ENCODE measurements around the gene PRRT1.

PRRT1 gene

GRCh38 chr6:32173051-32173727 is 21.4 kb upstream of the PRRT1 start:
- no peak for DNase-seq

- no peak for DNase-seq
Observed at GRCh38 chr6:32171234-32171633, 19.5 kb upstream of the PRRT1 start.

- no peak for DNase-seq
Observed at GRCh38 chr6:32170294-32170693, 18.6 kb upstream of the PRRT1 start.

GRCh38 chr6:32168807-32169591 is 17.3 kb upstream of the PRRT1 start:
- DNase-seq, result no peak

- DNase-seq, result no peak
Observed at GRCh38 chr6:32168350-32168749, 16.6 kb upstream of the PRRT1 start.

- no peak for DNase-seq
Observed at GRCh38 chr6:32167761-32168262, 16.1 kb upstream of the PRRT1 start.

- no peak for DNase-seq
Observed at GRCh38 chr6:32167154-32167760, 15.5 kb upstream of the PRRT1 start.

GRCh38 chr6:32166411-32167061 is 14.8 kb upstream of the PRRT1 start:
- no peak for DNase-seq

GRCh38 chr6:32164295-32164694 is 12.6 kb upstream of the PRRT1 start, which contains the start of gene EGFL8:
EGFL8 (plus strand) TSS chr6:32164595; CDS start chr6:32166166, 1,571 bp downstream.
- no peak for DNase-seq

GRCh38 chr6:32163559-32164258 is 12.0 kb upstream of the PRRT1 start:
- DNase-seq, result no peak

GRCh38 chr6:32158052-32158451 is 6.3 kb upstream of the PRRT1 start:
- DNase-seq, result no peak

GRCh38 chr6:32156891-32157290 is 5.2 kb upstream of the PRRT1 start:
- no peak for DNase-seq

- peak; percentile 27 for DNase-seq
Observed at GRCh38 chr6:32154514-32155161, 2.9 kb upstream of the PRRT1 start.

GRCh38 chr6:32153564-32154513 is 2.1 kb upstream of the PRRT1 start, which contains the start of gene PPT2:
PPT2 (plus strand) TSS chr6:32154141; CDS start chr6:32154595, 454 bp downstream.
- DNase-seq, result no peak

GRCh38 chr6:32152769-32153563 is 1.2 kb upstream of the PRRT1 start:
- DNase-seq, result no peak

- no peak for DNase-seq
Observed at GRCh38 chr6:32151181-32151862, 417 bp downstream of the PRRT1 start.

- DNase-seq, result no peak
Observed at GRCh38 chr6:32149932-32150870, 1.5 kb downstream of the PRRT1 start.
